Jurkat, Clone E6-1 (cell line): ENCODE data around the gene OXNAD1.

Experiments used
- DNase-seq: peaks from one replicate; pipeline ENCODE4 v3.0.0-alpha.2; 2011; ENCODE audit warnings: low read depth, low spot score
- H3K4me3 ChIP-seq: 2 replicates; pipeline ENCODE4 v1.5.1; 2011; ENCODE audit warnings: mild to moderate bottlenecking, low read length, control low read depth, moderate library complexity

Gene OXNAD1

GRCh38 chr3:16243706-16244490, 21.1 kb upstream of the OXNAD1 start:
- H3K4me3 ChIP-seq, result no peak overlapping the region
- no peak for DNase-seq

GRCh38 chr3:16245609-16246008, 19.4 kb upstream of the OXNAD1 start:
- H3K4me3 ChIP-seq, result no peak overlapping the region
- no peak for DNase-seq

- DNase-seq, result peak; percentile 78
Observed at GRCh38 chr3:16247282-16248061, 17.5 kb upstream of the OXNAD1 start.

GRCh38 chr3:16248556-16248955, 16.5 kb upstream of the OXNAD1 start:
- DNase-seq, result no peak
- no peak overlapping the region for H3K4me3 ChIP-seq

More at GRCh38 chr3:16247282-16248061, 17.5 kb upstream of the OXNAD1 start:
- H3K4me3 ChIP-seq, result no peak overlapping the region

GRCh38 chr3:16249336-16249735, 15.7 kb upstream of the OXNAD1 start:
- no peak for DNase-seq
- no peak overlapping the region for H3K4me3 ChIP-seq

GRCh38 chr3:16249886-16250285, 15.1 kb upstream of the OXNAD1 start:
- DNase-seq, result no peak
- H3K4me3 ChIP-seq, result no peak overlapping the region

GRCh38 chr3:16251316-16252085, 13.5 kb upstream of the OXNAD1 start:
- no peak overlapping the region for H3K4me3 ChIP-seq
- DNase-seq, result no peak

- no peak overlapping the region for H3K4me3 ChIP-seq
- DNase-seq, result no peak
Observed at GRCh38 chr3:16252243-16252978, 12.6 kb upstream of the OXNAD1 start.

- no peak overlapping the region for H3K4me3 ChIP-seq
- no peak for DNase-seq
Observed at GRCh38 chr3:16252988-16253387, 12.0 kb upstream of the OXNAD1 start.

GRCh38 chr3:16253601-16254000, 11.4 kb upstream of the OXNAD1 start:
- H3K4me3 ChIP-seq, result no peak overlapping the region
- DNase-seq, result no peak

GRCh38 chr3:16254916-16255315, 10.1 kb upstream of the OXNAD1 start:
- H3K4me3 ChIP-seq, result no peak overlapping the region
- DNase-seq, result no peak

- no peak overlapping the region for H3K4me3 ChIP-seq
- no peak for DNase-seq
Observed at GRCh38 chr3:16255326-16255725, 9.7 kb upstream of the OXNAD1 start.

GRCh38 chr3:16255726-16256125, 9.3 kb upstream of the OXNAD1 start:
- DNase-seq, result no peak

GRCh38 chr3:16257309-16257708, 7.7 kb upstream of the OXNAD1 start:
- H3K4me3 ChIP-seq, result no peak overlapping the region
- DNase-seq, result no peak

More at GRCh38 chr3:16255726-16256125, 9.3 kb upstream of the OXNAD1 start:
- H3K4me3 ChIP-seq, result no peak overlapping the region

GRCh38 chr3:16258177-16258576, 6.8 kb upstream of the OXNAD1 start:
- no peak overlapping the region for H3K4me3 ChIP-seq
- DNase-seq, result no peak

- peak; percentile 42 for DNase-seq
- no peak overlapping the region for H3K4me3 ChIP-seq
Observed at GRCh38 chr3:16258866-16259265, 6.1 kb upstream of the OXNAD1 start.

GRCh38 chr3:16260046-16260445, 5.0 kb upstream of the OXNAD1 start:
- DNase-seq, result no peak
- H3K4me3 ChIP-seq, result no peak overlapping the region

GRCh38 chr3:16262174-16262573, 2.8 kb upstream of the OXNAD1 start:
- H3K4me3 ChIP-seq, result no peak overlapping the region
- no peak for DNase-seq

GRCh38 chr3:16264174-16264707, 771 bp upstream of the OXNAD1 start:
- no peak for DNase-seq

More at GRCh38 chr3:16264174-16264707, 771 bp upstream of the OXNAD1 start:
- peak overlapping the region; percentile 98 for H3K4me3 ChIP-seq
